GM19397 (cell line): ENCODE data around the gene CDC37.

Experiments
- ATAC-seq: cut with Tn5 transposase; IDR thresholded peaks from one replicate; pipeline ENCODE4 v1.9.1; 2021; ENCODE audit warnings: mild to moderate bottlenecking, moderate library complexity; ENCODE audit not compliant: unreplicated experiment

CDC37 gene

GRCh38 chr19:10403137-10404021, at the start of gene CDC37:
CDC37 (minus strand) TSS chr19:10403542; CDS start chr19:10403479, 63 bp downstream.
- peak; percentile 80 for ATAC-seq

- no peak for ATAC-seq
Measured at GRCh38 chr19:10450853-10451609, 47.7 kb upstream of the CDC37 start.

GRCh38 chr19:10450191-10450852, 47.0 kb upstream of the CDC37 start:
- no peak for ATAC-seq

- ATAC-seq, result no peak
Measured at GRCh38 chr19:10449037-10449436, 45.7 kb upstream of the CDC37 start.

- no peak for ATAC-seq
Measured at GRCh38 chr19:10442698-10443097, 39.4 kb upstream of the CDC37 start.

GRCh38 chr19:10439588-10439987, 36.2 kb upstream of the CDC37 start:
- ATAC-seq, result no peak

GRCh38 chr19:10433131-10433536, 29.8 kb upstream of the CDC37 start:
- no peak for ATAC-seq

GRCh38 chr19:10432736-10433130, 29.4 kb upstream of the CDC37 start:
- ATAC-seq, result no peak

GRCh38 chr19:10431943-10432735, 28.8 kb upstream of the CDC37 start:
- no peak for ATAC-seq

GRCh38 chr19:10431254-10431942, 28.1 kb upstream of the CDC37 start:
- ATAC-seq, result no peak

GRCh38 chr19:10430505-10431253, 27.3 kb upstream of the CDC37 start:
- no peak for ATAC-seq

- no peak for ATAC-seq
Measured at GRCh38 chr19:10428996-10429381, 25.6 kb upstream of the CDC37 start.

GRCh38 chr19:10427169-10427568, 23.8 kb upstream of the CDC37 start:
- ATAC-seq, result no peak

- no peak for ATAC-seq
Measured at GRCh38 chr19:10424011-10424637, 20.8 kb upstream of the CDC37 start.

- no peak for ATAC-seq
Measured at GRCh38 chr19:10422846-10423245, 19.5 kb upstream of the CDC37 start.

- no peak for ATAC-seq
Measured at GRCh38 chr19:10422046-10422461, 18.7 kb upstream of the CDC37 start.

- ATAC-seq, result no peak
Measured at GRCh38 chr19:10421240-10422045, 18.1 kb upstream of the CDC37 start.
